22Rv1 (cell line): ENCODE measurements around the gene PILRB.
"Not testable (repeated sequence)": the region's sequence is repeated elsewhere in the genome, so short reads cannot be mapped to it uniquely, and the experiment has no call there.

ENCODE experiments used
- H3K27ac ChIP-seq: fragments of 450-650 bp; 2 replicates; pipeline ENCODE4 v1.5.1; 2017
- CTCF ChIP-seq: fragments of 450-650 bp; IDR thresholded peaks from 2 replicates; pipeline ENCODE4 v1.5.1; 2017; ENCODE audit warnings: mild to moderate bottlenecking
- ZFX ChIP-seq: fragments of 450-650 bp; IDR thresholded peaks from 2 replicates; pipeline ENCODE4 v1.6.1; 2017; ENCODE audit warnings: antibody characterized with exemption, borderline replicate concordance

Gene PILRB

GRCh38 chr7:100358027-100358856, at the start of gene PILRB:
Gene PILRB, plus strand, starts transcription at chr7:100358117. Its CDS starts 186 bp downstream, at chr7:100358303.
- TF ChIP-seq ZFX (no peak), CTCF (no peak; the same call in 1 of the 2 replicates)
- H3K27ac ChIP-seq = no peak within 1 kb of the TSS

GRCh38 chr7:100318329-100318728, 39.6 kb upstream of the PILRB start:
- H3K27ac ChIP-seq = not testable (repeated sequence)

- H3K27ac ChIP-seq = not testable (repeated sequence)
Observed at GRCh38 chr7:100321648-100322047, 36.3 kb upstream of the PILRB start.

- H3K27ac ChIP-seq = not testable (repeated sequence)
Observed at GRCh38 chr7:100324194-100324593, 33.7 kb upstream of the PILRB start.

- H3K27ac ChIP-seq = not testable (repeated sequence)
Observed at GRCh38 chr7:100325671-100326070, 32.2 kb upstream of the PILRB start.

GRCh38 chr7:100326914-100327313, 31.0 kb upstream of the PILRB start:
- not testable (repeated sequence) for H3K27ac ChIP-seq

GRCh38 chr7:100335566-100336466, 22.1 kb upstream of the PILRB start:
- H3K27ac ChIP-seq = peak overlapping the region; percentile 91

GRCh38 chr7:100338083-100338696, 19.7 kb upstream of the PILRB start:
- peak overlapping the region; percentile 40; the same call in 1 of the 2 replicates for H3K27ac ChIP-seq

- H3K27ac ChIP-seq = not testable (repeated sequence)
Observed at GRCh38 chr7:100341286-100341685, 16.6 kb upstream of the PILRB start.

GRCh38 chr7:100342765-100343164, 15.2 kb upstream of the PILRB start:
- TF ChIP-seq ZFX (no peak), CTCF (no peak)

GRCh38 chr7:100344124-100344559, 13.8 kb upstream of the PILRB start:
- H3K27ac ChIP-seq = peak overlapping the region; percentile 25; the same call in 1 of the 2 replicates

More at GRCh38 chr7:100342765-100343164, 15.2 kb upstream of the PILRB start:
- H3K27ac ChIP-seq = no peak overlapping the region

- TF ChIP-seq CTCF = peak; percentile 92
- H3K27ac ChIP-seq = peak overlapping the region; percentile 25; the same call in 1 of the 2 replicates
Observed at GRCh38 chr7:100344560-100345287, 13.2 kb upstream of the PILRB start.
